CD14-positive monocyte (primary cell): Measurements from ENCODE around the gene AQP7. TPM values are rescaled to one million over a fixed set of nuclear protein-coding genes. Genes with fewer than 3 reads are reported as not detected.
A peak's percentile ranks its signal among the peaks of the same experiment; 100 is the strongest.
"Not testable (repeated sequence)": the region's sequence is repeated elsewhere in the genome, so short reads cannot be mapped to it uniquely, and the experiment has no call there.

Experiments used
- DNase-seq, 3 donors: peaks; one replicate each; pipeline ENCODE4 v3.0.0-alpha.2; 2011 to 2022
- H2AFZ ChIP-seq: 2 replicates; pipeline ENCODE4 v1.6.0; 2012; ENCODE audit warnings: mild to moderate bottlenecking, low read depth, low read length, inconsistent platforms; ENCODE audit not compliant: insufficient read depth, poor library complexity, severe bottlenecking
- H3K27ac ChIP-seq, 2 donors: 1 replicate in 1 of 2; 2 replicates in 1 of 2; pipeline ENCODE4 v1.5.1; 2012 to 2013; ENCODE audit warnings: low read length in 2 of 2, control low read depth in 1 of 2, inconsistent platforms in 1 of 2, low read depth in 1 of 2, mild to moderate bottlenecking in 1 of 2
- H3K27me3 ChIP-seq, 2 donors: one replicate each; pipeline versions ENCODE4 v1.6.0 to v1.6.1; 2011 to 2013; ENCODE audit warnings: low read length in 2 of 2; ENCODE audit not compliant: control insufficient read depth in 2 of 2, insufficient read depth in 2 of 2
- H3K36me3 ChIP-seq, 2 donors: replicated peaks in 1 of 2; 1 replicate in 1 of 2; 2 replicates in 1 of 2; pipeline versions ENCODE4 v1.5.1 to v1.6.1; 2012 to 2013; ENCODE audit warnings: low read length in 2 of 2, control low read depth in 1 of 2, inconsistent platforms in 1 of 2, mild to moderate bottlenecking in 1 of 2; ENCODE audit not compliant: insufficient read depth in 2 of 2, control insufficient read depth in 1 of 2
- H3K4me1 ChIP-seq, 2 donors: 1 replicate in 1 of 2; 2 replicates in 1 of 2; pipeline versions ENCODE4 v1.5.1 to v1.6.1; 2012 to 2013; ENCODE audit warnings: low read length in 2 of 2, control low read depth in 1 of 2, inconsistent platforms in 1 of 2, mild to moderate bottlenecking in 1 of 2, moderate library complexity in 1 of 2; ENCODE audit not compliant: insufficient read depth in 2 of 2, control insufficient read depth in 1 of 2
- H3K4me2 ChIP-seq: replicated peaks from 2 replicates; pipeline ENCODE3; 2012; ENCODE audit warnings: low read length, moderate library complexity, mild to moderate bottlenecking; ENCODE audit not compliant: poor library complexity, severe bottlenecking; ENCODE audit errors: extremely low read depth
- H3K4me3 ChIP-seq, 3 experiments: fragments of 200-600 bp in 1 of 3; sonication (generic) in 1 of 3; replicated peaks in 1 of 3; 1 replicate in 2 of 3; 2 replicates in 1 of 3; pipeline ENCODE4 v1.5.1; 2011 to 2013; ENCODE audit warnings: low read length in 3 of 3, mild to moderate bottlenecking in 3 of 3, control low read depth in 2 of 3, low read depth in 2 of 3, inconsistent platforms in 1 of 3, moderate library complexity in 1 of 3
- H3K79me2 ChIP-seq: 2 replicates; pipeline ENCODE4 v1.6.0; 2012; ENCODE audit warnings: mild to moderate bottlenecking, control low read depth, inconsistent platforms, low read length, moderate library complexity; ENCODE audit not compliant: insufficient read depth
- H3K9ac ChIP-seq: 2 replicates; pipeline ENCODE4 v1.6.0; 2017; ENCODE audit warnings: low read length, mild to moderate bottlenecking; ENCODE audit not compliant: insufficient read depth, poor library complexity, severe bottlenecking
- H3K9me3 ChIP-seq, 2 donors: replicated peaks in 1 of 2; 1 replicate in 1 of 2; 2 replicates in 1 of 2; pipeline versions ENCODE4 v1.5.1 to v1.6.1; 2012 to 2013; ENCODE audit warnings: low read length in 2 of 2, control low read depth in 1 of 2; ENCODE audit not compliant: control insufficient read depth in 1 of 2, insufficient read depth in 1 of 2
- H4K20me1 ChIP-seq: 2 replicates; pipeline ENCODE4 v1.6.0; 2012; ENCODE audit warnings: mild to moderate bottlenecking, low read length, control low read depth, moderate library complexity; ENCODE audit not compliant: insufficient read depth
- H3K27ac Mint-ChIP-seq, 7 donors: one replicate each; pipeline ENCODE4 v1.8.0; 2020; ENCODE audit warnings: mild to moderate bottlenecking in 7 of 7, mixed read lengths in 7 of 7, moderate library complexity in 6 of 7, inconsistent platforms in 2 of 7
- H3K27me3 Mint-ChIP-seq, 3 donors: one replicate each; pipeline ENCODE4 v1.8.0; 2021 to 2022; ENCODE audit warnings: low read depth in 3 of 3, mild to moderate bottlenecking in 3 of 3, mixed read lengths in 3 of 3, moderate library complexity in 3 of 3, inconsistent platforms in 1 of 3
- H3K36me3 Mint-ChIP-seq, 2 donors: one replicate each; pipeline ENCODE4 v1.8.0; 2020; ENCODE audit warnings: mixed read lengths in 2 of 2, inconsistent platforms in 1 of 2, mild to moderate bottlenecking in 1 of 2
- H3K4me1 Mint-ChIP-seq: one replicate; pipeline ENCODE4 v1.8.0; 2020; ENCODE audit warnings: mild to moderate bottlenecking, mixed read lengths
- H3K4me3 Mint-ChIP-seq, 2 donors: one replicate each; pipeline ENCODE4 v1.8.0; 2020; ENCODE audit warnings: mild to moderate bottlenecking in 2 of 2, mixed read lengths in 2 of 2, moderate library complexity in 1 of 2
- H3K9me3 Mint-ChIP-seq, 7 donors: one replicate each; pipeline ENCODE4 v1.8.0; 2020 to 2022; ENCODE audit warnings: mixed read lengths in 7 of 7, mild to moderate bottlenecking in 6 of 7, moderate library complexity in 6 of 7, inconsistent platforms in 2 of 7
- WGBS: methylation state at CpG from one replicate; pipeline ENCODE4 v1.1.5; 2013; ENCODE audit warnings: missing lambda C conversion rate; ENCODE audit not compliant: insufficient coverage; 5-methylcytosine and 5-hydroxymethylcytosine counted together
- intact Hi-C, 2 donors: fragments of 100-400 bp; cut with micrococcal nuclease; formaldehyde crosslinking; loops; one replicate each; pipeline versions ENCODE4 v1.15.0 to v1.15.1; 2023
- polyA minus RNA-seq: library from RNA; depleted of rRNA, polyadenylated mRNA; stranded (reverse); fragments of >200 nt; gene quantifications from 2 replicates; pipeline ENCODE4 v1.2.3, GENCODE V29; 2012
- polyA plus RNA-seq, 3 donors: library from polyadenylated mRNA; depleted of rRNA in 1 of 3; unstranded in 2 of 3; stranded (reverse) in 1 of 3; fragments of 300-500 nt in 2 of 3; fragments of >200 nt in 1 of 3; fragmentation: Illumina TruSeq in 2 of 3; gene quantifications; 1 replicate in 2 of 3; 2 replicates in 1 of 3; pipeline ENCODE4 v1.2.3, GENCODE V29; 2012 to 2021
- total RNA-seq, 12 experiments: library from RNA in 1 of 12; stranded (reverse) in 1 of 12; fragments of 120-200 nt in 1 of 12; gene quantifications; one replicate each; pipeline ENCODE4 v1.2.4 and lab custom pipeline; 2013 to 2026; ENCODE audit warnings: mixed read lengths in 6 of 12, inconsistent platforms in 1 of 12
- TF ChIP-seq, protein P1 (sequence below): fragments of 200-600 bp; IDR thresholded peaks from one replicate; pipeline ENCODE4 v1.8.0; 2022; ENCODE audit warnings: antibody characterized with exemption, mild to moderate bottlenecking

The AQP7 gene
- total RNA-seq (2013): not detected
- polyA plus RNA-seq (not detected), polyA minus RNA-seq (under 0.01 TPM in 1 of 2 replicates, not detected in the other), total RNA-seq (lab: John Stamatoyannopoulos, UW) (0 to 2.4 (median 0.06) reads per million in 11 experiments)

- H3K27ac Mint-ChIP-seq, H3K4me1 ChIP-seq, H3K36me3 Mint-ChIP-seq, H3K27me3 Mint-ChIP-seq, H3K36me3 ChIP-seq, DNase-seq, intact Hi-C loops, H3K4me1 Mint-ChIP-seq, H3K79me2 ChIP-seq, H3K9me3 Mint-ChIP-seq, H3K4me2 ChIP-seq, H3K9ac ChIP-seq, H4K20me1 ChIP-seq, H3K9me3 ChIP-seq, H3K27me3 ChIP-seq, H2AFZ ChIP-seq, H3K4me3 ChIP-seq, H3K27ac ChIP-seq: not testable (repeated sequence)
- peak within 1 kb of the TSS in 1 of 2 donors; percentile 16 for H3K4me3 Mint-ChIP-seq
- WGBS: 100% methylated on average over 3 of the region's 10 CpGs
These were observed at the start of gene AQP7 for GRCh38 chr9:33402371-33402770. AQP7 (minus strand) TSS chr9:33402568; CDS start chr9:33401262, 1,306 bp downstream.

GRCh38 chr9:33450621-33451146, 48.3 kb upstream of the AQP7 start:
- Histone ChIP-seq H4K20me1 (no peaks in the 10 kb centered on the region), H3K36me3 (no peaks in the 10 kb centered on the region), H3K4me1 (peaks cover 11 to 16% of the 10 kb centered on the region in 2 donors), H3K79me2 (no peaks in the 10 kb centered on the region), H3K9ac (no peak overlapping the region), H3K9me3 (no peaks in the 10 kb centered on the region), H2AFZ (no peak overlapping the region), H3K4me2 (no peak overlapping the region), H3K27ac (no peak overlapping the region), H3K27me3 (peaks cover 3 to 13% of the 10 kb centered on the region in 2 donors), H3K4me3 (no peak overlapping the region)
- peaks cover 18% of the 10 kb centered on the region for H3K4me1 Mint-ChIP-seq
- peaks cover 0 to 5% (median 0%) of the 10 kb centered on the region in 7 donors for H3K9me3 Mint-ChIP-seq
- WGBS: 100% methylated on average over 2 of the region's 4 CpGs
- peaks cover 18 to 28% (median 19%) of the 10 kb centered on the region in 3 donors for H3K27me3 Mint-ChIP-seq
- H3K36me3 Mint-ChIP-seq: no peaks in the 10 kb centered on the region
- TF ChIP-seq, protein P1, sequence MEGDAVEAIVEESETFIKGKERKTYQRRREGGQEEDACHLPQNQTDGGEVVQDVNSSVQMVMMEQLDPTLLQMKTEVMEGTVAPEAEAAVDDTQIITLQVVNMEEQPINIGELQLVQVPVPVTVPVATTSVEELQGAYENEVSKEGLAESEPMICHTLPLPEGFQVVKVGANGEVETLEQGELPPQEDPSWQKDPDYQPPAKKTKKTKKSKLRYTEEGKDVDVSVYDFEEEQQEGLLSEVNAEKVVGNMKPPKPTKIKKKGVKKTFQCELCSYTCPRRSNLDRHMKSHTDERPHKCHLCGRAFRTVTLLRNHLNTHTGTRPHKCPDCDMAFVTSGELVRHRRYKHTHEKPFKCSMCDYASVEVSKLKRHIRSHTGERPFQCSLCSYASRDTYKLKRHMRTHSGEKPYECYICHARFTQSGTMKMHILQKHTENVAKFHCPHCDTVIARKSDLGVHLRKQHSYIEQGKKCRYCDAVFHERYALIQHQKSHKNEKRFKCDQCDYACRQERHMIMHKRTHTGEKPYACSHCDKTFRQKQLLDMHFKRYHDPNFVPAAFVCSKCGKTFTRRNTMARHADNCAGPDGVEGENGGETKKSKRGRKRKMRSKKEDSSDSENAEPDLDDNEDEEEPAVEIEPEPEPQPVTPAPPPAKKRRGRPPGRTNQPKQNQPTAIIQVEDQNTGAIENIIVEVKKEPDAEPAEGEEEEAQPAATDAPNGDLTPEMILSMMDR: no peak
- no peak for DNase-seq
- peak overlapping the region in 1 of 7 donors; percentile 80 for H3K27ac Mint-ChIP-seq
- intact Hi-C loops: no loop called here
- H3K4me3 Mint-ChIP-seq: no peak overlapping the region
